Inferior parietal cortex (tissue), 1 donor: ENCODE results near the gene C1orf21.

Experiments used
- DNase-seq: peaks from one replicate; pipeline ENCODE4 v3.0.0-alpha.2; 2016; ENCODE audit errors: extremely low spot score

The C1orf21 gene

DNA sequence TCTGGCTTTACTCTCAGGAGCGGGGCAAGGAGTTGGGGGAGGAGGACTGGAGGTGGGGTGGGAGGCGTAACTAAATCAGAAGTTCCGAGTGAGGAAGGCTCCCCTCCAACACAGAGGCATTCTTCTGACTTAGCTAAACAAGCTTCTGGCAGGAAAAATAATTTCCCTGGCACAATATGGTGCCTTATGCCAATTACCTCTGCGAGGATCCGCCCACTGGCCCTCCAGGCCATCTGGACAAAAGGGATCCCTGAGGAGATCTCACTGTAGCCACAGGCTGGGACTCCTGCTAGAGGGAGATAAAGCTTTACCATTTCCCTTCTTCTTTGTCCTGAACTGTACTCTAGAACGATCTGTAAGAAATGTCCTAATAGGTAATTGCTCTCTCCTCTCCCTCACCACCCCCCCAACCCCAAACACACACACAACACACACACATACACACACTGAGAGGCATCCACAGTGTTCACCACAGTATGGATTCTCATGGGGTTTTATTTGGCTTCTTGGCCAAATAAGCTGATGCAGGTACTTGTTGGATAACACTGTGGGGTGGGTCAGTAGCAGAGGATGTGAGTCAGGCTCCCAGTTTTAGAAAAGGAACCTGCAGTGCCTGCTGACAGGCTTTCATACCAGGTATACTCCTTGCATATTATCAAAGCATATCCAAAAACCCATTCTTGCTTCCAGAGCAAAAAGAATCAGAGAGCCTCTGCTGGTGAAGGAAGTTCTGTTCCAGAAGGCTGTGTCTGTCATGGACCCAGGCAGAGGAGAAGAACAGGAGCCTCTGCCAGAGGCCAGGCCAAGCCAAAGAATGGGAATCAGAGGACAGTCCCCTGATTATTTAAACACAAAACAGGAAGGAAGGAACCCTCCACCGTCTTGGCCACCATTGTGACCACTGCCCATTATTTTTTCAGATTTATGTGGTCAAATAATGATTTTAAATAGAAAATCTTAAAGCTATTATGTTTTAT lies 169.1 kb downstream of the C1orf21 start:
- DNase-seq, result no peak

DNA sequence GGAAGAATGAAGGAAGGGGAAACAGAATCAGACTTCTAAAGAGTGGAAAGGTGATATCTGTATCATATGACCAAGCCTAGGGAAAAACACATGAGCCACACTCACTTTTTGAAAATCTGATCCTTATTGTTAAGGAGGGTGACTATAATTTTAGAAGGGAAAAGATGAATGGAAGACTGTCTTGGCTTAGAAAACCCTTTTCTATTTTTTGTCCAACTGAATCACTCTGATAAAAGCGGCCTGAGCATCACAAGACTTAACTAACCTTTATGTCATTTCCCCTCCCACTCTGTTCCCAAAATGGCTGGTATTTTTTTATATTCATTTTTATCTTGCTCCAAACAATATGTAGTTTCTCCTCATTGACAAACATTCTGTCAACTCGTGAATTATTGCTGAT lies 169.8 kb downstream of the C1orf21 start:
- DNase-seq, result no peak

DNA sequence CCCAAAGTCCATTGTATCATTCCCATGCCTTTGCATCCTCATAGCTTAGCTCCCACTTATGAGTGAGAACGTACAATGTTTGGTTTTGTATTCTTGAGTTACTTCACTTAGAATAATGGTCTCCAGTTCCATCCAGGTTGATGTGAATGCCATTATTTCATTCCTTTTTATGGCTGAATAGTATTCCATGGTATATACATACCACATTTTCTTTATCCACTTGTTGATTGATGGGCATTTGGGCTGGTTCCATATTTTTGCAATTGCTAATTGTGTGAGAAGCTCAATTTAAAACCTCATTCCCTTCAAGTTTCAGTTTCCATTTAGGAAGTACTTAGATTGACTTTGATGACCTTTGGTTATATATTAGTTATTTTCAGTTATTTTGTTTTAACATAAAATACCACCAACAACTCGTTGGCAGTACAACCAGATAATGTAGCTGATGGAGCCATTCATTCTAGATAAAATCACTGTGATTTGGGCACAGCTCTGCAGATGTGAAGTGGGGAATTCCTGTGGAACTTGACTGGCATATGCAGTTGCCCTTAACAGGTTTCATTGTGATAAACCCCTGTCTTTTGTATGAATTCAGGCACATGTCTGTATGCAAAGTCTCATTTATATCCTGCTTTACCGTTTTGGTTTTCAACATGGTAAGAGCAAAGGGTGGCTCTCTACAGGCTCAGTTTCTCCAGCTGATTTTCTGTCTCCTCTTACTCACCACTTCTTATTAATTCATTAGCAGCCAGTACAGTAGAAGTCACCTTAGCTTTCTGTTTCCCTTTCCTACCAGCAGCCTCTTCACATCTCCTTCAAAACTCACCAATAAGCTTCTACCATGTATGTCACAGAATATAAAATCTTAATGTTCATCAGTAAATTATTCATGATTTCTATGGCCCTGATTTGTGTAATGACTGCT lies 170.9 kb downstream of the C1orf21 start:
- no peak for DNase-seq

DNA sequence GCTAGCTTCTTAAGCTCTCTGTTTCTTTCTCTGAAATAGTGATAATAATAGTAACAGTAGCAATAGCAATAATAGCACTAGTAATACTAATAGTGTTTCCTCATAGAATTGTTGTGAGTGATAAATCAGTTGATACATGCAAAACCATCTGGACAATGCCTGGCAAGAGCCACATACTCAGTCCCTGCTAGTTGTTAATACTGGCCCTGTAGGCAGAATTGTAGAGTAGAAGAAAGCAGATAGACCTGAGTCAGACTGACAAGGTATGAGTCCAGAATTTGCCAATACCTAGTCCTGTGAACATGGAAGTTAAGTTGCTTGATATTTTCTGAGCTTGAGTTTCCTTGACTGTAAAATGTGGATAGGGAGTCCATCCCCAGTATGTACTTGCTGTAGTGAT lies 171.9 kb downstream of the C1orf21 start:
- no peak for DNase-seq

DNA sequence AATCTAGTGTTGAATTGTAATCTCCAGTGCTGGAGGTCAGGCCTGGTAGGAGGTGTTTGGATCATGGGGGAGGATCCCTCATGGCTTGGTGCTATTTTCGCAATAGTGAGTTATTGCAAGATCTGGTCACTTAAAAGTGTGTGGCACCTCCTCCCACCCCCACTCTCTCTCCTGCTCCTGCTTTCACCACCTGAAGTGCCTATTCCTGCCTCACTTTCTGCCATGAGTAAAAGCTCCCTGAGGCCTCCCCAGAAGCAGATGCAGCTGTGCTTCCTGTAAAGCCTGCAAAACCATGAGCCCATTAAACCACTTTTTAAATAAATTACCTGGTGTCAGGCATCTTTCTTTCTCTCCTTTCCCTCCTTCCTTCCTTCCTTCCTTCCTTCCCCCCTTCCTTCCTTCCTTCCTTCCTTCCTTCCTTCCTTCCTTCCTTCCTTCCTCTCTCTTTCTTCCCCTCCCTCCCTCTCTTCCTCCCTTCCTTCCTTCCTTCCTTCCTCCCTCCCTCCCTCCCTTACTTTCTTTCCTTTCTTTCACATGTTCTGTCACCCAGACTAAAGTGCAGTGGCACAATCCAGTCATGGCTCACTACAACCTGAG lies 172.4 kb downstream of the C1orf21 start:
- no peak for DNase-seq

DNA sequence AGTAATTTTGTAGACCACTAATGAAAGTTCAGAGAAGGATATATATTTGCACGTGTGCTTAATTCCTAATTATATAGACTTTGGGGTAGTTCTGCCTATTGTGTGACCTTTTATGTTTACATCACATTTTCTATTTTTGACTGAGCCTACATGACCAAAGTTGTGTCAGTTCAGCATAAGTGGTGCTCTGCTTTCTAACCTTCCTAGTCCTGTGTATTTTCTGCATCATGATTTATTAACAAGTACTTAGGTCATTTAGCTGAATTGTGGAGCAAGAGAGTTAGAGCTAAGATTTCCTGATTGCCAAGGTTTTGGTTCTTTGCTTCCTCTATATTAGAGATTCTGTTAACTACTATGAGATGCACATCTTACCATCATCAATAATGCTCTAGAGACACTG lies 176.0 kb downstream of the C1orf21 start:
- DNase-seq, result no peak

DNA sequence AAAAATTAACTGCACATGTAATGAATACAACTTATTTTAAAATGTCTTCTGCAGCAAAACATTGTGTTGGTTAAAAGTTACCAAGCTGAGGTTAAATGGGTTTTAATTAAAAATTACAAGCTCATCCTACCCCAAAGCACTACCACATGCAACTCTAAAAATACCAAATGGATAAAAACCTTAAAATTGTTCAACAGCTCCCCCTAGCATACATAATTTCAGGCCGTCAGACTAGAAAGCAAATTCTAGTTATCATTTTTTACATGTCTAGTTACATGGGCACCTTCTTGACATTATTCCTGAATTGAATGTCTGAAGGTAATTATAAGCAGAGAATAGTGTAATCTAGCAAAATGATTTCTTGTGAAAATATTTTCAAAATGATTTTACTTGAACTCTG lies 176.5 kb downstream of the C1orf21 start:
- peak; percentile 72 for DNase-seq

DNA sequence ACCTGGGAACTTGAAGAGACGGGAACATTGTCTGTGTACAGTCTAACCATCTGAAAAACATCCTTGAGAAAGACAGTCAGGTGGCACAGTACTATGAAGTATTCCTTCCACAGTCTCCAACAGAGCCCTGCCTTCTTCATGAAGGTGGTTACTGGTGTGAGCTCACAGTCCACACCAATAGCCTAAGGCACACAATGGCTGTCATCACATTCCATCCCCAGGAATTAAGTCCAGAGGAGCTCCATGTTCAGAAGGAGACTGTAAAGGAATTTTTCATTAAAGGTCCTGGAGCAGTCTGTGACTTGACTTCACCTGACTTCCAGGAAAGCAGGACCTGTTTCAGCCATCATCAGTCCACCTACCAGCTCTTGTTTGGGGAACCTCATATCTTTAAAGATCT lies 180.2 kb downstream of the C1orf21 start:
- DNase-seq, result no peak

DNA sequence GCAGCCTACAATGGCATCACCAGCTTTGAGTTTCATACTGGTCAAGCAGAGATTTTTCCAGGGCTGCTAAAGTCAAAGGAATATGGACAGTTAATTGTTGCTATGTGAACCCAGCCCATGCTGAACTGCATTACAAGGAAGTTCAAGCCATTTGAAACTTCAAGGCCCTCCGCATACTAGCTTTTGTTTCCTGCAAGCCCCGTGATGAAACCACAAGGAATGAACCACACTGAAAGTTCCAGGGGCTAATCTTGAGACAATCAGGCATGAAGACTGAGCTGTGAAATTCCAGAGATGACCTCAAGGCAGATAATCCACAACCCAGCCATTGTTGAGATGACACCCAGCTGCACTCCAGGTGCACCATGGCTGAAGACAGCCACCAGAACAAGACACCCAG lies 180.8 kb downstream of the C1orf21 start:
- no peak for DNase-seq

DNA sequence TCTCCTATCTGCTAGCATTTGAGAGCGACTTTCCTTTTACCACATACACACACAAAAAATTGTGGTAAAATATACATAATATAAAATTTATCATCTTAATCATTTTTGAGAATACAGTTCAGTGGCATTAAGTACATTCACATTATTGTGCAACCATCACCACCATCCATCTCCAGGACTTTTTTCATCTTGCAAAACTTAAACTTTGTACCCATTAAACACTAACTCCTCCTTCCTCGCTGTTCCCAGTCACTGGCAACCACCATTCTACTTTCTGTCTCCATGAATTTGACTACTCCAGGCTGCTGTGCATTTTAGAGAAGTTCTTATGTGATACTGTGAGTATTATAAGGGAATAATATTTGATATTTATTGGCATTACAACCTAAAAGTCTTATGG lies 181.3 kb downstream of the C1orf21 start:
- DNase-seq, result no peak

DNA sequence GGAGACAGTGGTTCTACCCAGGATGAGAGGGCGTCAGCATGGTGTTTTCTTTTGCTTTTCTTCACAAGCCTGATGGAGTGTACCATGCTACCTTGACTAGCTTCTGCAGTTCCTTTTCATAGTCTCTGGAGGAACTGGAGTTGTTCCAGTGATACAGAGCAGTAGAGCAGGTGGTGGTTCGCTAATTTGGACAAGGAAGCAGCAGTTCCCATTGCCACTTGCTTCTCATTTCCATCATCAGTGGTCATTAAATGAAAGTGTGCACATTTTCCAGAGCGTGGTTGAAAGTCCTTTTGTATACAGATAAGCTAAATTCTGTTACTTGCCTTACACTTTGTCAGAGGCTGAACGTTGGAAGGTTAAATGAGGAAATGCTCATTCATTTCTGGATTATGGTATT lies 182.3 kb downstream of the C1orf21 start:
- DNase-seq, result no peak

DNA sequence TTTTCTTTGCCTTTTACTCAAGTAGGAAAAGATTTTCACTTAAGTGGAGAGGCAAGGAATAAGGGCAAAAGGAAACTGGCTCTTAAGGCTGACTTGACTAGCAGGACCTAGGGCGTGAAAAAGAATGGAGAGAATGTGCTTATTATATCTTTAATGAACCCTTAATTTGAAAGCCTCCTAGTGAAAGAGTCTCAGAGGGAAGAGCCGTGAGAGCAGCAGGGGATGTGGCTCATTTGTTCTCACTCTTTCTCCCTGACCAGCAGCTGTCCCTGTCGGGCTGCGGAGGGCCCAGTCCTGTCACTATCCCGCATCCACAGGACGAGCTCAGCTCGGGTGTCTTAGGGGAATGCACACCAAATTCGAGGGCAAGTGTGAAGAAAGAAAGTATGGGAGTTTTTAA lies 187.8 kb downstream of the C1orf21 start:
- DNase-seq, result no peak

DNA sequence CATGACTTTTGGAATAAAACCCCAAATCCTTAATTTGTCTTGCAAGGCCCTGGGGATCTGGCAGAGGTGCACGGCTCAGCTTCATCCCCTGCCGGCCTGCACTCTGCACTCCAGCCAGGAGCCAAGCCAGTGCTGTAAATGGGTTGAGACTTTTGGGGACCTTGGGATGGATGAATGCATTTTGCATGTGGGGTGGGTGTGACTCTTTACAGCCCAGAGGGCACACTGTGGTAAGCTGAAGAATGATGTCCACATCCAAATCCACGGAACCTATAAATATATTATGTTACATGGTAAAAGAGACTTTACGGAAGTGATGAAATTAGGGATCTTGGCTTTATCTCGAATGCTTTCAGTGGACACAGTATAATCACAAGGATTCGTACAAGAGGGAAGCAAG lies 190.0 kb downstream of the C1orf21 start:
- DNase-seq, result no peak

DNA sequence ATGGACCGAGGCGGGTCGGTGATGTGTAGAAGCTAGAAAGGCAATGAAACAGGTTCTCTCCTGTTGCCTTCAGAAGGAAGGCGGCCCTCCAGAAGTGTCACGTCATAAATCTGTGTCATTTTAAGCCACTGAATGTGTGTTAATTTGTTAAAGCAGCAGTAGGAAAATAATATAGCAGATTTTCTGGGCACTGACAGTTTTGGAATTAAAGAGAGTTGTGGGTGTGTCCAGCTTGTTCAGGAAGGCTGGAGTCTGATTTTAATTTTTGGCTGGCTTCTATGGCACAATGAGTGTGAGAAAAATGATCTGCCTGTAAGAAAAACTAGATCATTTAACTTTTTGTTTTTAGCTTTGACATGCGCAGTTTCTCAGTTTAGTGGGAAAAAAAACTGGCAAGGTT lies 190.5 kb downstream of the C1orf21 start:
- no peak for DNase-seq

DNA sequence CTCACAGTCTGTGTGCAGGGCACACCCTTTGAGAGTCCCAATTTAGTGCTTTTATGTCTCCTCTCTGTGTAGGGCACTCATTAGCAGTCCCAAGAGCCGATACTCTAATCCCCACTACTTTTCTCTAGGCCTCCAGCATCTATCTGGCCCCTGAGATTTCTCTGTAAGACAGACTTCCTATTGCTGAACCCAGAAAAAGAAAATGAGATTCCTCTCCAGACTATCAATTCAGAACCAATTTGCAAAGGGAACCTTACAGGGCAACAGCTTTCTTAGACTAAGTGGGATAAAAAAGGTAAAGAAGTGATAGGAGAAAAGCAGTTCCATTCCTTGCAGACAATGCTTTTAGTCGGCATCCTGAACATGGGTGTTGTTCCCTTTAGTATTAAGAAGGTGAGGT lies 195.6 kb downstream of the C1orf21 start:
- no peak for DNase-seq

DNA sequence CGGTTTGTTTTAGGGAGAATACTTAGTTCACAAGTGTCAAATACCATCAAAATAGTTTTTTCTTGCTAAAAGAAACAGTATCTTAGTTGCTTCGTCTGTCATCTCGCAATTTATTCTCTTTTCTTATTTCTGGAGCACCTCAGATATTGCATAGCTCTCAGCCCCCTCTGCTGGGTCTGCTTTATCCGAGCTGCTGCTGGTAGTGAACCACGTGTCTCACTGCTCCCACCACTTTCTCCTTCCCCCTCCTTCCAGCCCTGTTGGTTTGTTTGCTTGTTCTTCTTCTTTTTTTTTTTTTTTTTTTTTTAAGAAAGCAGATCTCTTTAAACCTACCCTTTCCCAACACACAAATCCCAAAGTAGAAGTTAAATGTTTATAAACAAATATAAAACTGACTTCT lies 197.0 kb downstream of the C1orf21 start:
- no peak for DNase-seq

DNA sequence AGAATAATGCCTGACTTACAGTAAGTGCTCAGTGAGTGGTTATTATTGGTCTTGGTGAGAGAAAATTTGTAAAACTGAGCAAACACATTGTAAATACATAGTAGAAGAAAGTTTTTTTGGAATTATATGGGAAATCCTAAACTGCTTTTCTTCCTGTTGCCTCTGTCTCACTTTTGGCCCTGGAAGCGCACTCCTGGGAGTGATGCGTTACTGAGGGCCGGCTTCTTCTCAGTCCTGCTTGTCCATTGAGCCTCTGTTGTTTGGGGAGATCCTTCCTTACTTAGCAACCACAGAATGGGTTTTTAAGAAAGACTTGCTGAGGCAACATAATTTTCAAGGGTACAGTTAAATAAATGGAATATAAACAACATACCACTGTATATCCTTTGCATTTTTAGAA lies 201.9 kb downstream of the C1orf21 start:
- no peak for DNase-seq

DNA sequence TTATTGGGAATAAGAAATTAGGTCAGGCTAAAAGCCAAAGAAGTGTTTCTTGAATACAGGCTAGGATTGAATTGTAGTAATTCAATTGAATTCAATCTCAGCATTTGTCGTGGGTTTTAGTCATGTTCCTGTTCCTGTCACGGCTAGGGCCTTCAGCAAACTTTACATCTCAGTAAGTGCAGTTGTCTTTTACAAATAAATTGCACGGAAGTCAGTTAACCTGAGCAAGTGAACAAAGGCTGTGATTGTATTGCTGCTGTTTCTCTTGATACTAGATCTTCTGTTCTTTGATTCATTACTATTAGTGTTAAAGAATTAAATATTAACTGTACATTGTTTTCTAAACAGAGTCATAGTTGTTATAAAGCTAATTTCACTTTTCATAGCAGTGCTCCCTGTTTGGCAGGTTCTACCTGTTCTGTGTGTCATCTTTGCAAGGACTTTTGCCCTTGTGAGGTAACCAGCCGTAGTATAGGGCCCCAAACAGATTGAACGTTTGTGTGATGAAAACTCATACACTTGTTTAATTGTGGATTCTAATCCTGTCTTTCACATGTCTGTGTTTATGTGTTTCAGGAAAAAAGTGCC lies 203.4 kb downstream of the C1orf21 start:
- DNase-seq, result no peak

DNA sequence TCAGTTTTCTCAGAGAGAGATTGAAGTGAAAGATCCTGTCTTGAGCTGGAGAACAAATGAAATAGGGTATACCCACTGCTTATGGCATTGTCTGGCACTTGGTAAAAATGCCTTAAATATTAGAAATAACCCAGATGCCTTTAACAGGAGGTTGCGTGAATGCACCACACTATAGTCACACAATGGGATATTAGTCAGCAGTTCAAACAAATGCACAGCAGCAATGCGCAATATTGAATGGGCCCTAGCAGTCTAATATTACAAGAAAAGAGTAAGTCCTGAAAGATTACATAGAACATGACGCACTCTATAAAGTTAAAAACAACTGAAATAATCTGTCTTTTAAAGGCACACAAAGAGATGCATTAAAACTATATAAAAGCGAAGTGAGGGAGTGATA lies 206.8 kb downstream of the C1orf21 start:
- no peak for DNase-seq

DNA sequence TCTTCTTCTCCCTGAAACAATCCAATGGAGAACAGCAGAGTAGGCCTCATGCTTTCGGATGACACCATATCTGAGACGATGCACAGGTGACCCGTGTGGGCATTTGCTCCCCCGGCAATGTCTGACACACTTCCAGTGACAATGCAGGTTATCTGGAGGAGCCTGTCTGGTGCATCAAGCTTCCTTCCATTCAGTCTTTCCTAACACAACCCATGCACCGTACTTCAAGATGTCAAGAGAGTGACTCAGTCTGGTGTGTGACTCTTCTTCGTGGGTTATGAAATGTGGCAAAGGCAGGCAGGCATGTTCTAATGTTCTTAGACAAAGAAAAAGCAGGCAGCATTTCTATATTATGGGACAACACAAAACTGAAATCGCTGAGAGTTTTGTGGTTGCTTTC lies 208.8 kb downstream of the C1orf21 start:
- no peak for DNase-seq

DNA sequence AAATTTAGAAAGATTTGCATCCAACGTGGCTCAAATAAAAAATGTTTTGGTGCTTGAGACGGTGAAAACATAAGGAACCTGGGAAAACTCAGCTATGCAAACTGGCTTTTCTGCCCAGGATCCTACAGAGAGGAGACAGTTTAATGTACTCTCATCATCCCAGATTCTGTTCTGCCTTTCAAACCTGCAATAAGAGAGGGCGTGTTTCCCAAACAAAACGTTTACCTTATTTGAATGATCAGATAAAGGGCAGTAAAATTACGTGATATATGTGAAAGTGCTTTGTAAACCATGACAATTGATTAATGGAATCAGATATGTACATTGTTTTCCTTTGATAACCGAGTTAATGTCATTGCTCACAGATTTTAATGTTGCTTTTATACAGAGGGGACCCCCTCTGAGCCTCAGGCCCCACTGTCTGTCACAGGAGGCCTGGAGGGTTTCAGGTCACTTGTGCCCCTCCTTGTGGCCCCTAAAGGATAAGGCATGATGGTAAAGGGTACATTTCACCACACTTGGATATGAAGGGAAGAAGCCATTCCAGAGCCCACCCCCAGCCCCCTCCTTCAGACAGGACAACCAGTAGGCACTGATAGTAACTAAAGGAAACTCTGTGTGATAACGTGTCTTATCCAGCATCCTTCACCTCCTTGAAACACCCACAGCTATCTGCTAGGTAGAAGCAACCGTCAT lies 210.3 kb downstream of the C1orf21 start:
- no peak for DNase-seq
